MM.1S (cell line): ENCODE measurements around the gene STK32B.

Experiments
- CTCF ChIP-seq: fragments of 300-600 bp; sonication (generic); IDR thresholded peaks from 2 replicates; pipeline ENCODE4 v1.5.1; 2016; ENCODE audit warnings: antibody characterized with exemption, low read length, mixed read lengths
- EZH2 ChIP-seq: fragments of 300-600 bp; sonication (generic); optimal IDR thresholded peaks from 2 replicates; pipeline ENCODE3; 2017; ENCODE audit warnings: low read depth, mild to moderate bottlenecking, antibody characterized with exemption, low read length, mixed read lengths

- TF ChIP-seq CTCF (no peak), EZH2 (no peak)
These were observed 453.2 kb downstream of the STK32B start for GRCh38 chr4:5504486-5504885.
